ENCODE data around the gene CNTNAP4. TPM values are rescaled to one million over a fixed set of nuclear protein-coding genes. Genes with fewer than 3 reads are reported as not detected.

The CNTNAP4 gene
- total and polyA plus RNA-seq, 2 of the 4 experiments (the other 2 are of a cell fraction) = not detected

DNA sequence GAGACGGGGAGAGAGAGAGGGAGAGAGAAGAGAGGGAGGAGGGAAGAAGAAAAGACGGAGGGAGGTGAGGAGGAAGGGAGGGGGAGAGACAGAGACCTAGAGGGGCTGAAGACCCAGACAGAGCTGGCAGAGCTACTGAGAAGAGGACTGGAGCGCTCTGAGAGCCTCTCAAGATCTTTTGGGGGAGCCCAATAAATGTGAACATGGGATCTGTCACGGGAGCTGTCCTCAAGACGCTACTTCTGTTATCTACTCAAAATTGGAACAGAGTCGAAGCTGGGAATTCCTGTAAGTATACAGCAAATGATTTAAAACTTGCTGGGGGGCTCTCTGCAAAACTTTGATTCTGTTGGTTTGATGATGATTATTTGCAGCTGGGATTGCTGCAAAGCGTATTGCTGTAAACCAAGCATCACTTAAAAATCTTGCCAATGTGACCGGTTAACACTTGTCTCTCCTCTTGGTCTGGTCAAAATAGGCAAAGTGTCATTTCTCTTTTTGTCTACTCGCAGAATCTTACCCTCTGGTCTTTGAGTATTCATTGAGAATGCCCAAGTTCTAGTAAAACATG, 344 bp downstream of the CNTNAP4 start:
- TF ChIP-seq, protein P1, sequence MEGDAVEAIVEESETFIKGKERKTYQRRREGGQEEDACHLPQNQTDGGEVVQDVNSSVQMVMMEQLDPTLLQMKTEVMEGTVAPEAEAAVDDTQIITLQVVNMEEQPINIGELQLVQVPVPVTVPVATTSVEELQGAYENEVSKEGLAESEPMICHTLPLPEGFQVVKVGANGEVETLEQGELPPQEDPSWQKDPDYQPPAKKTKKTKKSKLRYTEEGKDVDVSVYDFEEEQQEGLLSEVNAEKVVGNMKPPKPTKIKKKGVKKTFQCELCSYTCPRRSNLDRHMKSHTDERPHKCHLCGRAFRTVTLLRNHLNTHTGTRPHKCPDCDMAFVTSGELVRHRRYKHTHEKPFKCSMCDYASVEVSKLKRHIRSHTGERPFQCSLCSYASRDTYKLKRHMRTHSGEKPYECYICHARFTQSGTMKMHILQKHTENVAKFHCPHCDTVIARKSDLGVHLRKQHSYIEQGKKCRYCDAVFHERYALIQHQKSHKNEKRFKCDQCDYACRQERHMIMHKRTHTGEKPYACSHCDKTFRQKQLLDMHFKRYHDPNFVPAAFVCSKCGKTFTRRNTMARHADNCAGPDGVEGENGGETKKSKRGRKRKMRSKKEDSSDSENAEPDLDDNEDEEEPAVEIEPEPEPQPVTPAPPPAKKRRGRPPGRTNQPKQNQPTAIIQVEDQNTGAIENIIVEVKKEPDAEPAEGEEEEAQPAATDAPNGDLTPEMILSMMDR (conservative IDR thresholded peaks at IDR 0.05; ENCODE audit: low read depth, low read length) = no peak
- TF ChIP-seq CEBPB (IDR thresholded peaks at IDR 0.05; ENCODE audit: low read depth, low read length) = no peak
- TF ChIP-seq BHLHE40 (IDR thresholded peaks at IDR 0.05; ENCODE audit: low read depth, low read length) = no peak
- no peak for TF ChIP-seq RAD21 (IDR thresholded peaks at IDR 0.05; ENCODE audit: low read length)
- no peak for TF ChIP-seq MXI1 (IDR thresholded peaks at IDR 0.05; ENCODE audit: borderline replicate concordance, low read depth, low read length)
- no peak for TF ChIP-seq RFX5 (IDR thresholded peaks at IDR 0.05; ENCODE audit: low read depth, low read length)
- no peak for TF ChIP-seq CHD1 (IDR thresholded peaks at IDR 0.05; ENCODE audit: low read depth, low read length)
- no peak for TF ChIP-seq USF2 (IDR thresholded peaks at IDR 0.05; ENCODE audit: low read depth, low read length)
- no peak for TF ChIP-seq MAZ (IDR thresholded peaks at IDR 0.05; ENCODE audit: borderline replicate concordance, low read depth, low read length)
- no peak for TF ChIP-seq SMC3 (IDR thresholded peaks at IDR 0.05; ENCODE audit: low read depth, low read length)
- TF ChIP-seq NFE2L2 (IDR thresholded peaks at IDR 0.05; ENCODE audit: low read depth, low read length) = no peak
- TF ChIP-seq MAFK (IDR thresholded peaks at IDR 0.05; ENCODE audit: low read depth, low read length) = no peak
- no peak for TF ChIP-seq POLR2A (IDR thresholded peaks at IDR 0.05; ENCODE audit: low read depth, low read length)
- TF ChIP-seq ELK1 (IDR thresholded peaks at IDR 0.05; ENCODE audit: borderline replicate concordance, low read depth, low read length) = no peak
- ChIA-PET CTCF (no interaction called here), POLR2A (ENCODE audit: unreplicated experiment) (no interaction called here)
- Histone ChIP-seq H3K27me3 (ENCODE audit: control insufficient read depth, insufficient read depth, low read length) (no peaks in the 10 kb centered on the region), H3K9ac (ENCODE audit: low read depth, low read length) (no peak overlapping the region), H2AK5ac (ENCODE audit: low read depth, low read length) (no peak overlapping the region), H4K20me1 (ENCODE audit: insufficient read depth, low read length) (no peaks in the 10 kb centered on the region), H3K4ac (ENCODE audit: low read depth, low read length) (no peak overlapping the region), H3K9me3 (ENCODE audit: control insufficient read depth, insufficient read depth, low read length) (peaks cover 2% of the 10 kb centered on the region; the same call in 1 of the 2 replicates), H3K4me1 (ENCODE audit: control insufficient read depth, insufficient read depth, low read length) (no peaks in the 10 kb centered on the region), H3K23ac (ENCODE audit: low read depth, low read length) (no peak overlapping the region), H4K5ac (ENCODE audit: low read depth, low read length) (no peak overlapping the region), H2AK9ac (replicated peaks; ENCODE audit: low read depth, low read length, poor library complexity) (no peak overlapping the region), H2AFZ (replicated peaks; ENCODE audit: low read length, poor library complexity) (no peak overlapping the region), H2BK20ac (ENCODE audit: low read depth, low read length) (no peak overlapping the region), H3K9me1 (ENCODE audit: insufficient read depth, low read length) (no peaks in the 10 kb centered on the region), H2BK15ac (ENCODE audit: low read depth, low read length) (no peak overlapping the region), H3K27ac (ENCODE audit: insufficient read depth, low read length) (no peak overlapping the region), H4K8ac (ENCODE audit: low read depth in 2 of 2, low read length in 2 of 2) (no peak overlapping the region), H3K18ac (ENCODE audit: low read depth, low read length) (no peak overlapping the region), H3K79me1 (ENCODE audit: low read depth in 1 of 2, low read length in 2 of 2) (no peaks in the 10 kb centered on the region), H4K91ac (ENCODE audit: insufficient read depth, low read depth, low read length) (no peak overlapping the region), H3K4me3 (ENCODE audit: insufficient read depth, low read depth, low read length) (no peak overlapping the region), H3K14ac (replicated peaks; ENCODE audit: low read depth, low read length) (no peak overlapping the region), H3K4me2 (ENCODE audit: low read depth, low read length) (no peak overlapping the region), H3K36me3 (ENCODE audit: control insufficient read depth, insufficient read depth, low read length) (no peaks in the 10 kb centered on the region), H2BK5ac (ENCODE audit: low read depth, low read length, poor library complexity, severe bottlenecking) (no peak overlapping the region), H2BK120ac (ENCODE audit: low read depth, low read length) (no peak overlapping the region), H3K56ac (ENCODE audit: extremely low read depth, insufficient read depth, low read length) (no peak overlapping the region)
- DNase-seq = no peak
- BruUV-seq (replicated peaks) = no TSS peak
- WGBS, 2 experiments (ENCODE audit: extremely low coverage in 2 of 2, insufficient read length in 1 of 2) = 5% methylated on average over 4 of the region's 9 CpGs; no CpG with 5 or more reads in 1 of the 2 experiments
- intact Hi-C loops (cut with micrococcal nuclease) (no loop called here), dilution Hi-C loops (cut with HindIII; ENCODE audit: low sequenced_read_pairs, unreplicated experiment) (no loop called here), in situ Hi-C loops (cut with MboI; ENCODE audit: low sequenced_read_pairs) (no loop called here)
- ATAC-seq (ENCODE audit: low read depth) = no peak
